Endothelial cell of umbilical vein (primary cell): ENCODE data around the gene CFAP161.

Experiments used
- CTCF ChIP-seq, 2 donors: IDR thresholded peaks; 1 replicate in 1 of 2; 2 replicates in 1 of 2; pipeline ENCODE4 v1.5.1; 2011; ENCODE audit warnings: low read length in 2 of 2, mild to moderate bottlenecking in 2 of 2, moderate library complexity in 2 of 2, control low read depth in 1 of 2, inconsistent platforms in 1 of 2, low read depth in 1 of 2; ENCODE audit not compliant: insufficient read depth in 1 of 2; ENCODE audit errors: extremely low read depth in 1 of 2
- EZH2 ChIP-seq: IDR thresholded peaks from 2 replicates; pipeline ENCODE4 v1.6.1; 2012; ENCODE audit warnings: borderline replicate concordance, low read depth, mild to moderate bottlenecking, moderate library complexity, low read length, inconsistent platforms; ENCODE audit not compliant: severe bottlenecking
- FOS ChIP-seq: IDR thresholded peaks from 2 replicates; pipeline ENCODE4 v1.6.1; 2011; ENCODE audit warnings: mild to moderate bottlenecking, low read length, moderate library complexity, borderline replicate concordance; ENCODE audit not compliant: insufficient read depth
- JUN ChIP-seq: IDR thresholded peaks from 2 replicates; pipeline ENCODE4 v1.6.1; 2011; ENCODE audit warnings: borderline replicate concordance, low read depth; ENCODE audit not compliant: insufficient read length, insufficient read depth
- MAX ChIP-seq: IDR thresholded peaks from 2 replicates; pipeline ENCODE4 v1.6.1; 2011; ENCODE audit not compliant: insufficient read depth, insufficient read length
- MYC ChIP-seq: IDR thresholded peaks from one replicate; pipeline ENCODE4 v1.6.1; 2011; ENCODE audit warnings: mild to moderate bottlenecking, low read depth, low read length
- POLR2A ChIP-seq: IDR thresholded peaks from 2 replicates; pipeline ENCODE4 v1.6.1; 2012; ENCODE audit warnings: low read depth, mild to moderate bottlenecking, control low read depth, low read length
- POLR2AphosphoS5 ChIP-seq: IDR thresholded peaks from 2 replicates; pipeline ENCODE4 v1.6.1; 2012; ENCODE audit warnings: low read depth, mild to moderate bottlenecking, control low read depth, low read length, moderate library complexity; ENCODE audit not compliant: insufficient read depth

DNA sequence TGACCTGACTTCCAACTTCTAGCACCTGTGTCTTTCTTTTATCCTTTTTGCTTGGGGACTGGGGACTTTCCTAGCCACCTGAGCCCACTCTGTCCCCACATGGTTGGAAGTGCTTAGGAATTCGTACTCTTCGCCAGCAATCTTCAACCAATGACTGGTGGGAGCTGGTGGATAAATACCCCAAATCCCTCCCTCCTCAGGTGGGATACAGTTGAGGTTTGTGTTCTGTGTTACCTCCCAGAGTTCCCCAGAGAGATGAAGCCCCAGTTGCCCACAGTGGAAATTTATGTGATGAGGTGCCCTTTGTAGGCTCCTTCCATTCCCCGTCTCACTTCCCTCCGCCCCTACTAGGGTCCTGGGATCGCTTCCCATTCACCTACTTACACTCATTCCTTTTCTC lies 40.1 kb upstream of the CFAP161 start:
- TF ChIP-seq JUN (no peak), CTCF (IDR thresholded peaks at IDR 0.05; ENCODE audit: extremely low read depth in 1 of 2, insufficient read depth in 1 of 2, low read depth in 1 of 2, low read length in 2 of 2) (no peak), EZH2 (no peak), POLR2AphosphoS5 (no peak), POLR2A (no peak), MAX (no peak), MYC (no peak), FOS (no peak)
